Measurements from ENCODE around the gene FPGS.
"Not testable (repeated sequence)": the region's sequence is repeated elsewhere in the genome, so short reads cannot be mapped to it uniquely, and the experiment has no call there.

Gene FPGS

DNA sequence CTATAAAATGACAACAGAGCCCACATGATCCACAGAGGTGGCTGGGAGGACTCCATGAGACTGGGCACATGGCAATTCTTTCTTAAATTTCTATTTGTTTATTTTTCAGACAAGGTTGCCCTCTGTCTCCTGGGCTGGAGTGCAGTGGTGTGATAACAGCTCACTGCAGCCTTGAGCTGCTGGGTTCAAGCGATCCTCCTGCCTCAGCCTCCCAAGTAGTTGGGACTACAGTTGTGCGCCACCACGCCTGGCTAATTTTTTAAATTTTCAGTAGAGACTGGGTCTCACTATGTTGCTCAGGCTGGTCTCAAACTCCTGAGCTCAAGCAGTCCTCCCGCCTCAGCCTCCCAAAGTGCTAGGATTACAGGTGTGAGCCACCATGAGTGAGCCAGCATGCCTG, 42.9 kb downstream of the FPGS start:
- not testable (repeated sequence) for DNase-seq

DNA sequence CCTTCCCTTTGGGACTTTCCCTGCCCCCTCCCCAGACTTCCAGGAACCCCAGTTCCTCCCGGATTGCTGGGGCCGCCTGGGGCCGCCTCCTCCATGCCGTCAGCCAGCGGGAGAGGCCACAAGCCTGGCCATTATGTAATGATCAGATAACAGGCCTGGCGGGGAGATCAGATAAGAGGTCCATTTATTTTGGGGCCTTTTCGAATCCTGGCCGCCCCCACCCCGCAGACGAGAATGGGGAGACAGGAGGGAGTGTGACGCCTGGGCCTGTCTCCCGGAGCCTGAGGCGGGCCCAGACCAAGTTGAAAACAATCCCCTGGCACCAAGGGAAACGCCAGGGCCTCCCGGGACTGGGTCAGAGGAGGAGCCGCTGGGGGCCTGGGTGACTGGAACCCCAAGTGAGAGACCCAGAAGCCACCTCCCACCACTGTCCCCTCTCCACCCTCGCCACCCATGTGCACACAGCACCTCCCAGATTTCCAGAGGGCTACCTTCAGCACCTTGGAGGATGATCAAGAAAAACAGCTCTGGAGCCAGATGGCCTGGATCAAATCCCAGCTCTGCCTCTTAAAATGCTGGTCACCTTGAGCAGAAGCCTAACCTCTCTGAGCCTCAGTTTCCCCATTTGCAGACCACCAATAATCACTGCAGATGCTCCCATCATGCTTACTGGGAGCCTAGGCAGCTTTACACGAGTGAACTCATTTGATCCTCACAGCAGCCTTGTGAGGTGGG, 43.9 kb downstream of the FPGS start:
- no peak for DNase-seq

DNA sequence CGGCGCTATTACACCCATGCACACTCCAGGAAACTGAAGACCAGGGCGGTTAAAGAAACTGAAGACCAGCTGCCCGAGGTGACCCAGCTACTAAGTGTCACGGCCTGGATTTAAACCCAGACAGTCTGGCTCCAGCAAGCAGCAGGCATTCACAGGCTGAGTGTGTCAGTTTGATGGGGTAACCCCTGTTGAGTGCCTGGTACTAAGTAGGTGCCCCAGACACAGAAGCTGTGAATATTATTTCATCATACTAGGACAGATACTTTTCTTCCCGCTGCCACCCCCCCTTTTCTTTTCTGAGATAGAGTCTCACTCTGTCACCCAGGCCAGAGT, 44.5 kb downstream of the FPGS start:
- DNase-seq = no peak

DNA sequence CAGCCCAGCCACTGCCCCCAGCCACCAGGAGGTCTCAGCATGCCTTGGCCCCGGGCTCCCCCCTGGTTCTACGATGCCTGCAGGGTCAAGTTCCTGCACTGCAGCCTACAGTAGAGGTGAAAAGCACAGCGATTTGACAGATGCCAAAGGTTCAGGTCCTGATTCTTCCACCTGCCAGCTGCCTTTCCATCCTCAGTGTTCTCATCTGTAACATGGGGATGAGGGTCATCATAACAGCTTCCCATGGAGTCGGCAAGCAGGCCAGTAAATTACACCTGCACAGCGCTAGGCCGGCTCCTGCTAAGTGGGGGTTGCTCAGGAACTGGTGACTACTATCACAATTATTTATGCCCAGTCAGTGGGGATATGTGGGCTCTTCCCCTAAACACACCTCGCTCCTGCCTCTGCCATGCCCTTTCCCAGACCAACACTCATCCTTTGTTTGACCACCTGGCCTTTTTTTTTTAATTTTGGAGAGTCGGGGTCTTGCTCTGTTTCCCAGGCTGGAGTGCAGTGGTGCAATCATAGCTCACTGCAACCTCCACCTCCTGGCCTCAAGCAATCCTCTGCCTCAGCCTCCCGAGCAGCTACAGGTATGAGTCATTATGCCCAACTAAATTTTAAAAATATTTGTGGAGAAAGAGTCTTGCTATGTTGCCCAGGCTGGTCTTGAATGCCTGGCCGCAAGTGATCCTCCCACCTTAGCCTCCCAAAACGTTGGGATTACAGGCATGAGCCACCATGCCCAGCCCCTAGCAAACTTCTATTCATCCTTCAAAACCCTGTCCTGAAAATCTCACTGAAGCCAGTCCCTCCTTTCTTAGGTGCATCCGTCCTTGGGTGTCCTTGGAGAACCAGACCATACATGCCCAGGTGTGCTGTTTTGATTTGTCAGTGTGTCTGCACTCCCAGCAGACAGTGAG, 45.4 kb downstream of the FPGS start:
- DNase-seq = no peak

DNA sequence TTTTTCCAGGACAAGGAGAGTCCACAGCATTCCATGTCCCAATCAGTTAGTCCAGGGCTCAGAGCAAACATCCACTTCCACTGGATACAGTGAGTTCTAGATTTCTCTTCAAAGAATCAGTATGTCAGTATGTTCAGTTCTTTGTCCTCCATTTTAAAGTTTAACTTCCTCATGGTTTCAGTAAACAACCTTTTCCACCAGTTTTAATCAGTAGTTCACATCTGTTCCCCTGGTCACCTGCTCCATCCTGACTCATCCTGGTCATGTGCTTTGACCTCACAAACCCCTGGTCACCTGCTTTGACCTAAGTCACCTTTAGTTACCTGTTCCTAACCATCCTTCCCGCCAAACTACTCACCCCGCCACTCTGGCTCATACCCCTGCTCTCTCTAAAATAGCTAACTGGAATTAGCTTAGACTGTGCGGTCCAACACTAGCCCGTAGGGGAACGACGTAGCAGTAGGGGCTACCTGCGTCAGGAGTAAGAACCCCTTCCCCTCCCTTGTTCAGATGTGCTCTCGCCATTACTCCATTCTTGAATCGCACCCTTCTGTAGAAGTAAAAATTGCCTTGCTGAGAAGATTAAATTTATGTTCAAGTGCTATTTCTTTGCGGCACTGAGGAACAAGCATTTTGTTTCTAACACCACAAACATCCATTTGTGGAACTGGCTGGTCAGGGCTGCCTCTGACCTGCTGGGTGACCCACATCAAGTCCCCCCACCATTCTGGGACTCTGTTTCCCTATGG, 46.2 kb downstream of the FPGS start:
- no peak for DNase-seq

DNA sequence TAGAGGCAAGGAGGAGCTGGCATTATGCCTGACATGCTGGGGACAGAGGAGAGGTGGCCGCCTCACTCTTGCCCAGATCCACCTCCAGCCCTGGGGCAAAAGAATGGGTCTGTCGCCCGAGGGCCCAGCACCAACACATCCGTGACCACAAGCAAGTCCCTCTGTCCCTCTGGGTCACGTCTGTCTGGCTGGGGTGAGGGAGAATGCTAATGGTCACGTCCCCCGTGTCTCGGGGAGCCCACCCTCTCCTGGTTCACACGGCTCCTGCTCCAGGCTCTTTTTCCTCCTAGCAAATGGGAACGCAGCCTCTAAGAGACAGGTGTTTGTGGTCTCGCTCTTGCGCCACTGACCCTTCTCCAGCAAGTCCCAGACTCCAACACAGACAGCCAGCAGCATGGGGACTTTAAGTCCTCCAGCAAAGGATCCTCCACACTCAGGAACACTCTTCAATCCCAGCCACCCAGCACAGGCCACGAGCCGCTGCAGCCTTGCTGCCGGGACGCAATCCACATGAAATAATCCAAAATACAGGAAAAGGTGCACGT, 47.7 kb downstream of the FPGS start:
- DNase-seq = no peak

GRCh38 chr9:127852829-127853228, 50.1 kb downstream of the FPGS start:
- no peak for DNase-seq

DNA sequence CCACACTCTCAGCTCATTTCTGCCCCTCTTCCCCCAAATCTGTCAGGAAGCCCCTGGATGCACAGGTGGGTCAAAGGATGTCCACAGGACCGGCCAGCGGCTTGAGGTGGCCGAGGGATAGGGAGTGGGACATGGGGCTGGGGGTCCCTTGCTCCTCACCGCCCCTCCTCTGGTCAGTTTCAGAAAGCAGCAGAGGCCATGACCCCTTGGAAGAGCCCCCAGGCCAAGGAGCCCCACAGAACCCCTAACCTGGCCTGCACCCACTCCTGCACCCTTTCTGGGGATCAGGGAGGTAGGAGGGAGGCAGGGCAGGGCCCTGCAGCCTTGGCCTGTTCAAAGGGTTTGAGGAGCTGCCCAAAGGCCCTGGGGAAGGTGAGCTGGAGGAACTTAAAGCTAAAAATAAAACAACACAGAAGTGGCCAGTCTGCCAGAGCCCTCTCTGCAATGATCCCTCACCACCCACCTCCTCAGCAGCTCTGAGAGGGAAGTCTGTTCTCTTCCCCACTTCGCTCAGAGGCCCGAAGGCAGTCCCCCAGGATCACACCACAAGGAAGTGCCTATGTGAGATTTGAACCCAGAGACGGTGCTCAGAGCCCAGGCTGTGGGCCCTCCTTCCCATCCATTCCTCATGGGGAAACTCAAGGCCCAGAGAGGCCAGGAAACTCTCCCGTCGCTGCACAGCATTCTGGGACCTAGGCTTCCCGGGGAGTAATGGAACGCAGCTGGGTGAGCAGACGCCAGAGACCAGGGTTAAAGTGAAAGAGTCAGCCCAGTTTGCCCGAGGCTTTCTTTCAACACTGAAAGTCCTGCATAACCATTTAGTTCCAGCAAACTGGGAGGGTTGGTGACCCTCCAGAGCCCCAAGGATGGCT, 50.9 kb downstream of the FPGS start:
- DNase-seq = no peak

- DNase-seq = no peak
Observed at GRCh38 chr9:127854184-127854806, 51.6 kb downstream of the FPGS start, which contains the start of gene ENG. ENG (minus strand) TSS chr9:127854658; CDS start chr9:127854355, 303 bp downstream.

DNA sequence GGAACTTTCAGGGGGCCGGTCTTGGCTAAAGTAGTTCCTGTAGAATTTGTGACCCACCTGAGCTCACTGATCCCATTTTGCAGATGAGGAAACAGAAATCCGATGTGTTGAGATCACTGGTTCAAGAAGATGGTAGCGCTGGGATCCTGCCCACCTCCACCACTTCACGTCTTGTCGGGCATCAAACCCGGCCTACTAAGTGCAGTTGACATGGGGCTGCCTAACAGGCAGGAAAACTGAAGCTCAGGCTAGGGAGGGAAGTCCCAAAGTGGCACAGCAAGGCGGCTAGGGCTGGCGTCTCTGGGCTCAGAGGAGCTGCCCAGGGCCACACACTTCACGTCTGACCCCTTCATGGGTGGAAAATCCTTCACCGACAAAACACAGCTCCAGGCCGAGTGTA, 52.3 kb downstream of the FPGS start:
- DNase-seq = no peak

DNA sequence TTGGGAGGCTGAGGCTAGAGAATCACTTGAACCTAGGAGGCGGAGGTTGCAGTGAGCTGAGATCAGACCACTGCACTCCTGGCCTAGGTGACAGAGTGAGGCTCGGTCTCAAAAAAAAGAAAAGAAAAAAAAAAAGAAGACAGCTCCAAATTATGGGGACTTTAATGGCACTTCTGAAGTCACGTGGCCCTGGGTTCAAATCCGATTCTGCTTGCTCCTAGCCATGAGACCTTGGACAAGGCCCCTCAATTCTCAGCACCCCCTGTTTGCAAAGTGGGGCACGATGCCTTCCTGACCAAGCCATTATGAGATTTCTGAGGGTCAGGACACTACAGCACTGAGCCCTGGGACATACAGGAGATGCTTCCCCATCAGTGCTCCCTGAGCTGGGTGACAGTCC, 52.8 kb downstream of the FPGS start:
- no peak for DNase-seq

GRCh38 chr9:127856094-127856728, 53.5 kb downstream of the FPGS start:
- no peak for DNase-seq

DNA sequence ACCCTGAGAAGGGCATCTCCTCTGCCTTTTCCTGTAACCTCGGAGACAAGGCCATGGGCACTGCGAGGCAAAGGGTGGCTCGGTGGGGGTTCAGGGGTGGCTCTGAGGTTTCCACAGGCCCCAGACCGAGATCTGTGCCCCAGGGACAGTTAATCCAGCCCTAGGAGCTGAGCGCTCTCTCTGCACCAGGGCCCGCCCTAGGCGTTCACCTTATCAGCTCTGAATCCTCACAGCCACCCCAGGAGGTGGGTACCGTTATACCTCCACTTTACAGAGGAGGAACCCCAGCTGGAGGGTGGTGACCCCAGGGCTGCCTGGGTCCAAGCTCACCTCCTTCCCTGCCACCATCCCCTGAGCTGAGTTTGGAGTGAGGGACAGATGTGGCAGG, 54.0 kb downstream of the FPGS start:
- DNase-seq = no peak

- no peak for DNase-seq
Observed at GRCh38 chr9:127857278-127857677, 54.6 kb downstream of the FPGS start.

DNA sequence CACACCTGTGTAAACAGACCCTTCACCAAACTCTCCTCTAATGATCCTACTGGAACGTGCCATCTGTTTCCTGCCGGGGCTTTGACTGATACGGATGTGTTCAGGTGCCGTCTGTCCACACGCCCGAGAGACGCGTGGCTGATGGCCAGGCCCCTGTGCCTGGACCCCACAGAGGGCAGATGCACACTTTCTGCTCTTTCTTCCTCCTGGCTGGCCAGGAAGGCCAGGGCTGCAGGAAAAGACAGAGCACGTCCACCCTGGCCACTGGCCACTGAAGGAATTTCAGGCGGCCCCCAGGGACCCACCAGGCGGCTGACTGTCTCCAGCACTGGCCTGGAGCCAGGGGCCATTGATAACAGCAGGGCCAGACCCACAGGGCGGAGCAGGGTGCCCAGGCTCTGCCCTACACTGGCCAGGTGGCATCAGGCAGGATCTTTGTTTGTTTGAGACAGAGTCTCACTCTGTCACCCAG, 55.4 kb downstream of the FPGS start:
- DNase-seq = peak; percentile 28

DNA sequence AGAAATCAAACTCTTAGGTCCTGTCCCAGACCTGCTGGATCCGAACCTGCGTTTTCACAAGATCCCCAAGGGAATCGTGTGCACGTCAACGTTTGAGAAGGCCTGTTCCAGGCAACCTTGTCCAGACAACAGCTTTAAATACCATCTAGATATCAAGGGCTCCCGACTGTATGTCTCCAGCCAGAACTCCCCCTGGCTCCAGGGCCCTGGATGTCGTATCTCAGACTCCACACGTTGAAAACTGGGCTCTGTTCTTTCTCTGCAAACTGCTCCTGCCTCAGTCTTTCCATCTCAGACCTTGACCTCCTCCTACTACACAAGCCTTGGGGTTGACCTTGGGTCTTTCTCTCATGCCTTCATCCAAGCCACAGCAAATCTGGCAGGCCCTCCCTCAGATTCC, 57.6 kb downstream of the FPGS start:
- DNase-seq = no peak

- no peak for DNase-seq
Observed at GRCh38 chr9:127860779-127861178, 58.1 kb downstream of the FPGS start.

- no peak for DNase-seq
Observed at GRCh38 chr9:127862075-127863011, 59.7 kb downstream of the FPGS start.

DNA sequence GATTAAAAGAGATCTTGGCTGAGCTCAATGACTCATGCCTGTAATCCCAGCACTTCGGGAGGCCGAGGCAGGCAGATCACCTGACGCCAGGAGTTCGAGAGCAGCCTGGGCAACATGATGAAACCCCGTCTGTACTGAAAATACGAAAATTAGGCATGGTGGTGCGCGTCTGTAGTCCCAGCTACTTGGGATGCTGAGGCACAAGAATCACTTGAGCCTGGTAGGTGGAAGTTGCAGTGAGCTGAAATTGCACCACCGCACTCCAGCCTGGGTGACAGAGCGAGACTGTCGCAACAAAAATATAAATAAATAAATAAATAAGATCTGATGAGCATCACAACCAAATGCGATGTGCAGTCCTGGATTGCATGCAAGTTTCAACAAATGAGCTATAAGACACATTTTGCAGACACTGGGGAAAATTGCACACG, 60.5 kb downstream of the FPGS start:
- DNase-seq = no peak

All from COR-L47 (cell line).